ENCODE measurements around the gene DAB2IP.

DNA sequence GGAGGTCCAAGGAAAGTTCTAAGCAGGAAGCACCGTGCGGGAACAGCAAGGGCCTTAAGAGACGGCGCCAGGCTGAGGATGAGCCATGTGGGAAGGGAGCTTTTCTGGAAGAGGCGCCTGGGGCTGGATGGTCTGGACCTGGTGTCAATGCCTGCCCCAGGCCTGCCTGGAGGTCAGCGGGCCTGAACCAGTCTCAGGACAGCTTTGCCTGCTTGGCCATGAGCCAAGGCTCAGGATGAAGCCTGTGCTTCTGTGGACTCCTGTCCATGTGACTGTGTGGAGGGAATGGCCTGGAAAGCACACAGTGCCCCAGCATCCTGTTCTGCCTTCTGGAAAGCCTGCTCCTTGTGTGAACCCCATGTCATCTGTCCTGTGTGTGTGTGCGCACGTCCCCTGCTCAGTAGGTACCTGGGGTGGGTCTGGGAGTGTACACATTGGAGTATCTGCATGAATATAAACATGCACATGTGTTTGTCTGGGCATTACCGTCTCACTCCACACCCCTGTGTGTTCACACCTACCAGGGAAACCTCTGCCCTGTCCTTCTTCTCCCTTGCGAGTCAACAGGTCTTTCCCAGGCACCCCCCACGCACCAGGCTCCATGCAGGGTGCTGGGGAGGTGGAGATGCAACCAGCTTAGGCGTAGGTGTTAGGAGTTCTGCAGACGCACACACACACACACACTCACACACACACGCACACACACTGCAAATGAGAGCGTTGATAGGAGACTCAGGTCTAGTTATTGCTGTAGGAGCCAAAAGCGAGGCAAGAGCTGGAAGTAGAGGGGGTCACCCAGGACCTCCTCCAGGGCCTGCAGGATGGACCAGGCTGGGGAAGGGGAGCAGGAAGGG lies 24.8 kb downstream of the DAB2IP start:
- TF ChIP-seq, protein P1, sequence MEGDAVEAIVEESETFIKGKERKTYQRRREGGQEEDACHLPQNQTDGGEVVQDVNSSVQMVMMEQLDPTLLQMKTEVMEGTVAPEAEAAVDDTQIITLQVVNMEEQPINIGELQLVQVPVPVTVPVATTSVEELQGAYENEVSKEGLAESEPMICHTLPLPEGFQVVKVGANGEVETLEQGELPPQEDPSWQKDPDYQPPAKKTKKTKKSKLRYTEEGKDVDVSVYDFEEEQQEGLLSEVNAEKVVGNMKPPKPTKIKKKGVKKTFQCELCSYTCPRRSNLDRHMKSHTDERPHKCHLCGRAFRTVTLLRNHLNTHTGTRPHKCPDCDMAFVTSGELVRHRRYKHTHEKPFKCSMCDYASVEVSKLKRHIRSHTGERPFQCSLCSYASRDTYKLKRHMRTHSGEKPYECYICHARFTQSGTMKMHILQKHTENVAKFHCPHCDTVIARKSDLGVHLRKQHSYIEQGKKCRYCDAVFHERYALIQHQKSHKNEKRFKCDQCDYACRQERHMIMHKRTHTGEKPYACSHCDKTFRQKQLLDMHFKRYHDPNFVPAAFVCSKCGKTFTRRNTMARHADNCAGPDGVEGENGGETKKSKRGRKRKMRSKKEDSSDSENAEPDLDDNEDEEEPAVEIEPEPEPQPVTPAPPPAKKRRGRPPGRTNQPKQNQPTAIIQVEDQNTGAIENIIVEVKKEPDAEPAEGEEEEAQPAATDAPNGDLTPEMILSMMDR (conservative IDR thresholded peaks at IDR 0.05), result no peak
- no peak for TF ChIP-seq ZFX (IDR thresholded peaks at IDR 0.05)
